Keratinocyte (primary cell): ENCODE results near the gene KDM3B. TPM values are rescaled to one million over a fixed set of nuclear protein-coding genes. Genes with fewer than 3 reads are reported as not detected.

Experiments
- DNase-seq: peaks from one replicate; pipeline ENCODE4 v3.0.0-alpha.2; 2011; ENCODE audit warnings: low read depth, missing footprints, low spot score
- FAIRE-seq: peaks from 2 replicates; lab custom pipeline; 2011; peaks lifted over from hg19 to GRCh38; lab: Jason Lieb, UNC
- H2AFZ ChIP-seq: 2 replicates; pipeline ENCODE4 v1.6.0; 2012; ENCODE audit warnings: low read length, control low read depth, inconsistent platforms; ENCODE audit not compliant: control insufficient read depth
- H3K27ac ChIP-seq: 2 replicates; pipeline ENCODE4 v1.5.1; 2011; ENCODE audit warnings: low read length; ENCODE audit not compliant: control insufficient read depth, insufficient read depth
- H3K27me3 ChIP-seq: 3 replicates; pipeline ENCODE4 v1.6.0; 2011; ENCODE audit warnings: low read length; ENCODE audit not compliant: control insufficient read depth, insufficient read depth; ENCODE audit errors: extremely low read depth
- H3K36me3 ChIP-seq, 2 experiments: 2 replicates in 1 of 2; 3 replicates in 1 of 2; pipeline ENCODE4 v1.5.1; 2011; ENCODE audit warnings: low read length in 2 of 2, mild to moderate bottlenecking in 1 of 2; ENCODE audit not compliant: control insufficient read depth in 2 of 2, insufficient read depth in 2 of 2; ENCODE audit errors: extremely low read depth in 1 of 2
- H3K4me1 ChIP-seq: 3 replicates; pipeline ENCODE4 v1.5.1; 2011; ENCODE audit warnings: low read length; ENCODE audit not compliant: control insufficient read depth, insufficient read depth; ENCODE audit errors: extremely low read depth
- H3K4me2 ChIP-seq: 3 replicates; pipeline ENCODE4 v1.6.0; 2011; ENCODE audit warnings: low read depth, low read length; ENCODE audit not compliant: control insufficient read depth, insufficient read depth; ENCODE audit errors: extremely low read depth
- H3K4me3 ChIP-seq, 3 experiments: fragments of 200-600 bp in 1 of 3; sonication (generic) in 1 of 3; 2 replicates in 2 of 3; 3 replicates in 1 of 3; pipeline ENCODE4 v1.5.1; 2011 to 2016; ENCODE audit warnings: low read length in 3 of 3, mild to moderate bottlenecking in 3 of 3, control low read depth in 2 of 3, inconsistent platforms in 1 of 3, low read depth in 1 of 3, mixed read lengths in 1 of 3, mixed run types in 1 of 3, moderate library complexity in 1 of 3; ENCODE audit not compliant: control insufficient read depth in 2 of 3, insufficient read depth in 2 of 3; ENCODE audit errors: extremely low read depth in 1 of 3
- H3K79me2 ChIP-seq: 2 replicates; pipeline ENCODE4 v1.6.0; 2012; ENCODE audit warnings: low read length; ENCODE audit not compliant: control insufficient read depth, insufficient read depth
- H3K9ac ChIP-seq: 3 replicates; pipeline ENCODE4 v1.6.0; 2011; ENCODE audit warnings: low read length; ENCODE audit not compliant: control insufficient read depth, insufficient read depth; ENCODE audit errors: extremely low read depth
- H3K9me1 ChIP-seq: 3 replicates; pipeline ENCODE4 v1.6.0; 2011; ENCODE audit warnings: low read length; ENCODE audit not compliant: control insufficient read depth, insufficient read depth; ENCODE audit errors: extremely low read depth
- H3K9me3 ChIP-seq: 2 replicates; pipeline ENCODE4 v1.5.1; 2012; ENCODE audit warnings: low read depth, low read length; ENCODE audit not compliant: control insufficient read depth
- H4K20me1 ChIP-seq: 3 replicates; pipeline ENCODE4 v1.6.0; 2011; ENCODE audit warnings: low read length; ENCODE audit not compliant: control insufficient read depth, insufficient read depth; ENCODE audit errors: extremely low read depth
- CTCF ChIP-seq, 3 experiments: IDR thresholded peaks in 1 of 3; conservative IDR thresholded peaks in 1 of 3; optimal IDR thresholded peaks in 1 of 3; 2 replicates in 2 of 3; 3 replicates in 1 of 3; pipeline versions ENCODE3 to v1.5.1; 2011; ENCODE audit warnings: low read length in 3 of 3, mild to moderate bottlenecking in 3 of 3, moderate library complexity in 2 of 3, control low read depth in 1 of 3, inconsistent platforms in 1 of 3; ENCODE audit not compliant: insufficient read depth in 2 of 3; ENCODE audit errors: extremely low read depth in 1 of 3
- EZH2 ChIP-seq: IDR thresholded peaks from one replicate; pipeline ENCODE4 v1.6.1; 2012; ENCODE audit warnings: inconsistent platforms, mild to moderate bottlenecking, low read length, moderate library complexity
- dilution Hi-C: fragments of 300-500 bp; cut with MboI; formaldehyde crosslinking; loops from one replicate; pipeline ENCODE4 v1.7.0; 2020; ENCODE audit warnings: low sequenced_read_pairs; ENCODE audit not compliant: extremely low pct_ligation_motif_present
- polyA plus RNA-seq, 5 experiments: library from polyadenylated mRNA; depleted of rRNA in 3 of 5; stranded (reverse) in 3 of 5; stranded (forward) in 1 of 5; unstranded in 1 of 5; fragments of >200 nt; gene quantifications; 1 replicate in 1 of 5; 2 replicates in 3 of 5; 3 replicates in 1 of 5; pipeline versions ENCODE4 v1.2.1 to v1.2.3, GENCODE V29; 2011 to 2012; ENCODE audit warnings: missing spikeins in 2 of 5, low read depth in 1 of 5, low replicate concordance in 1 of 5

The KDM3B gene
- polyA plus RNA-seq, 1 donor (not counting 4 experiments of a cell fraction or from before 2014, with no cell fraction given), result 28.8 TPM

GRCh38 chr5:138334867-138335447 is 17.5 kb upstream of the KDM3B start:
- Histone ChIP-seq H3K4me1 (peaks cover 26% of the 10 kb centered on the region), H3K27ac (no peak overlapping the region), H3K9me3 (no peaks in the 10 kb centered on the region), H3K4me2 (no peak overlapping the region), H3K9me1 (peaks cover 2% of the 10 kb centered on the region), H2AFZ (no peak overlapping the region), H3K79me2 (peaks cover 17% of the 10 kb centered on the region), H3K4me3 (no peak overlapping the region), H4K20me1 (no peaks in the 10 kb centered on the region), H3K36me3 (no peaks in the 10 kb centered on the region), H3K27me3 (no peaks in the 10 kb centered on the region), H3K9ac (no peak overlapping the region)
- FAIRE-seq, result no peak
- dilution Hi-C loops, result no loop called here
- TF ChIP-seq EZH2 (no peak), CTCF (optimal IDR thresholded peaks at IDR 0.05 in 1 of 3, IDR thresholded peaks at IDR 0.05 in 1 of 3, conservative IDR thresholded peaks at IDR 0.05 in 1 of 3; ENCODE audit: extremely low read depth in 1 of 3, insufficient read depth in 2 of 3, low read length in 3 of 3) (no peak)
- no peak for DNase-seq

GRCh38 chr5:138336952-138337684 is 15.4 kb upstream of the KDM3B start:
- H3K4me1 ChIP-seq, result peaks cover 20% of the 10 kb centered on the region
- H3K79me2 ChIP-seq, result peaks cover 36% of the 10 kb centered on the region
- H2AFZ ChIP-seq, result peak overlapping the region; percentile 99
- FAIRE-seq, result no peak
- peak overlapping the region; percentile 98 for H3K9ac ChIP-seq
- H3K27ac ChIP-seq, result peak overlapping the region; percentile 98
- DNase-seq, result no peak
- peaks cover 6 to 10% of the 10 kb centered on the region in 2 experiments for H3K36me3 ChIP-seq
- H3K27me3 ChIP-seq, result no peaks in the 10 kb centered on the region
- H3K4me2 ChIP-seq, result peak overlapping the region; percentile 75
- H4K20me1 ChIP-seq, result no peaks in the 10 kb centered on the region
- TF ChIP-seq CTCF (optimal IDR thresholded peaks at IDR 0.05 in 1 of 3, IDR thresholded peaks at IDR 0.05 in 1 of 3, conservative IDR thresholded peaks at IDR 0.05 in 1 of 3; ENCODE audit: extremely low read depth in 1 of 3, insufficient read depth in 2 of 3, low read length in 3 of 3) (no peak), EZH2 (no peak)
- dilution Hi-C loops, result no loop called here
- H3K9me1 ChIP-seq, result peaks cover 2% of the 10 kb centered on the region
- H3K4me3 ChIP-seq, result peak overlapping the region; percentile 80 to 92 (median 92)
- no peaks in the 10 kb centered on the region for H3K9me3 ChIP-seq
